ENCODE data around the gene GGA3.
"Not testable (repeated sequence)": the region's sequence is repeated elsewhere in the genome, so short reads cannot be mapped to it uniquely, and the experiment has no call there.

The GGA3 gene

GRCh38 chr17:75208161-75208560 lies 53.2 kb downstream of the GGA3 start:
- DNase-seq, result no peak

- DNase-seq, result no peak
These were observed 53.6 kb downstream of the GGA3 start for GRCh38 chr17:75207760-75208159.

GRCh38 chr17:75207050-75207407 lies 54.4 kb downstream of the GGA3 start:
- DNase-seq, result not testable (repeated sequence)

- DNase-seq, result no peak
These were observed 55.6 kb downstream of the GGA3 start for GRCh38 chr17:75205793-75206163.

GRCh38 chr17:75205037-75205792 lies 56.2 kb downstream of the GGA3 start, which contains the start of gene NUP85:
TSS of gene NUP85 (plus strand) at chr17:75205679. CDS start at chr17:75205762, 83 bp downstream.
- DNase-seq, result peak; percentile 94

DNA sequence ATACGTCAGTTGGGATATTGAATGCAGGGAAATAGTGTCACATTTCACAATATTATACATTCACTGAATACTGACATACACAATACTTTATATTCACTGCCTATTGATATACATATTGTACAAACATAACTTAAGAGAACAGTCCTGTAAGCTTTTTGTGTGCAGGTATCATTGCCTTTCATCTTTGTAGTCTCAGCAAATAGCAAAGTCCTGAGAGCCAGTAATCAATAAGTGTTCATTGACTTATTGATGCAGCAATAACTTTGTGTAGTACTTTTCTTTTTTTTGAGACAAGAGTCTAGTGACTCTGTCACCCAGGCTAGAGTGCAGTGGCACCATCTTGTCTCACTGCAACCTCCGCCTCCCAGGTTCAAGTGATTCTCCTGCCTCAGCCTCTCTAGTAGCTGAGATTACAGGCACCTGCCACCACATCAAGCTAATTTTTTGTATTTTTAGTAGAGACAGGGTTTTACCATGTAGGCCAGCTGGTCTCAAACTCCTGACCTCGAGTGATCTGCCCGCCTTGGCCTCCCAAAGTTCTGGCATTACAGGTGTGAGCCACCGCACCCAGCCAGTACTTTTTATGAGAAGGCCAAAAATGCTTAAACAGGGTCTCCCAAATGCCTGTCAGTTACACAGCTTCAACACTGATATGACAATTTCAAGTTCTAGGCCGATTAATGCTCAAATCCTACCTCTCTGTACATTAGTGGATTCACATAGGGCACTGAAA lies 61.4 kb downstream of the GGA3 start:
- no peak for DNase-seq

GRCh38 chr17:75194879-75195278 lies 66.5 kb downstream of the GGA3 start:
- DNase-seq, result peak; percentile 78

- peak; percentile 27 for DNase-seq
These were observed 69.8 kb downstream of the GGA3 start for GRCh38 chr17:75191584-75191983.

DNA sequence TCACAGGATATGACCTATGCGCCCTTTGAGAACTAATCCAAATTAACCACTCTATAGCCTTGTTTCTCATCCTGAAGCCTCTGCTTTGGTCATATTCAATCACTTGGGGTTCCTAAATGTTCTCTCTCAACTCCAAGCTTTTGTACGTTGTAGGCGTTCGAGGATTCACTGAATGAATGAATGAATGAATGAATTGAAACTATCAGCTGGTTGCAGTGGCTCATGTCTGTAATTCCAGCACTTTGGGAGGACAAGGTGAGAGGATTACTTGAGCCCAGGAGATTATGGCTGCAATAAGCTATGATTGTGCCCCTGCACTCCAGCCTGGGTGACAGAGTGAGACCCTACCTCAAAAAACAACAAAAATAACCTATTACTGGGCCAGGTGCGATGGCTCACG lies 72.8 kb downstream of the GGA3 start:
- DNase-seq, result no peak
